Activated CD8-positive, alpha-beta memory T cell treated with anti-CD3 and anti-CD28 coated beads for 4 hours (primary cell): ENCODE measurements around the gene HPN.

Source experiments
- DNase-seq, 2 donors: peaks; one replicate each; pipeline ENCODE4 v3.0.0-alpha.2; 2020; ENCODE audit warnings: low read depth in 2 of 2

HPN gene

GRCh38 chr19:35061583-35062373 is 20.3 kb downstream of the HPN start:
- DNase-seq, result no peak

- no peak for DNase-seq
Measured at GRCh38 chr19:35062942-35063341, 21.4 kb downstream of the HPN start.

- no peak for DNase-seq
Measured at GRCh38 chr19:35063940-35064818, 22.7 kb downstream of the HPN start.

- no peak for DNase-seq
Measured at GRCh38 chr19:35065574-35065973, 24.1 kb downstream of the HPN start.

- no peak for DNase-seq
Measured at GRCh38 chr19:35066121-35066520, 24.6 kb downstream of the HPN start.

GRCh38 chr19:35066691-35067563 is 25.4 kb downstream of the HPN start:
- DNase-seq, result peak; percentile 76 to 78

GRCh38 chr19:35068941-35069634 is 27.6 kb downstream of the HPN start:
- DNase-seq, result no peak

GRCh38 chr19:35069696-35070095 is 28.2 kb downstream of the HPN start:
- DNase-seq, result no peak

- DNase-seq, result no peak
Measured at GRCh38 chr19:35070471-35070870, 28.9 kb downstream of the HPN start.

GRCh38 chr19:35073516-35073915 is 32.0 kb downstream of the HPN start:
- DNase-seq, result no peak

GRCh38 chr19:35073941-35074340 is 32.4 kb downstream of the HPN start:
- no peak for DNase-seq

GRCh38 chr19:35074426-35075201 is 33.1 kb downstream of the HPN start:
- DNase-seq, result no peak

- DNase-seq, result no peak
Measured at GRCh38 chr19:35075202-35076025, 33.9 kb downstream of the HPN start.

- DNase-seq, result no peak
Measured at GRCh38 chr19:35076026-35076370, 34.5 kb downstream of the HPN start.

GRCh38 chr19:35076657-35077056 is 35.1 kb downstream of the HPN start:
- no peak for DNase-seq

GRCh38 chr19:35077411-35078223 is 36.1 kb downstream of the HPN start:
- no peak for DNase-seq

- no peak for DNase-seq
Measured at GRCh38 chr19:35079826-35080225, 38.3 kb downstream of the HPN start.

GRCh38 chr19:35080613-35081170 is 39.2 kb downstream of the HPN start:
- DNase-seq, result no peak

GRCh38 chr19:35081201-35081600 is 39.7 kb downstream of the HPN start:
- DNase-seq, result no peak
